Fibroblast of villous mesenchyme (primary cell): ENCODE measurements around the gene CRYBB3. TPM values are rescaled to one million over a fixed set of nuclear protein-coding genes. Genes with fewer than 3 reads are reported as not detected.

Experiments
- DNase-seq: peaks from one replicate; pipeline ENCODE4 v3.0.0-alpha.2; 2010; ENCODE audit warnings: low read depth
- H3K4me3 ChIP-seq: 2 replicates; pipeline ENCODE4 v1.5.1; 2011; ENCODE audit warnings: low read depth, mild to moderate bottlenecking, low read length
- CTCF ChIP-seq: IDR thresholded peaks from 2 replicates; pipeline ENCODE4 v1.5.1; 2012; ENCODE audit warnings: low read depth, mild to moderate bottlenecking, low read length; ENCODE audit not compliant: insufficient read depth
- total RNA-seq: library from RNA; depleted of rRNA; stranded (reverse); fragments of >200 nt; gene quantifications from 2 replicates; pipeline ENCODE4 v1.2.3, GENCODE V29; 2012

Gene CRYBB3
- total RNA-seq, 1 donor = not detected

DNA sequence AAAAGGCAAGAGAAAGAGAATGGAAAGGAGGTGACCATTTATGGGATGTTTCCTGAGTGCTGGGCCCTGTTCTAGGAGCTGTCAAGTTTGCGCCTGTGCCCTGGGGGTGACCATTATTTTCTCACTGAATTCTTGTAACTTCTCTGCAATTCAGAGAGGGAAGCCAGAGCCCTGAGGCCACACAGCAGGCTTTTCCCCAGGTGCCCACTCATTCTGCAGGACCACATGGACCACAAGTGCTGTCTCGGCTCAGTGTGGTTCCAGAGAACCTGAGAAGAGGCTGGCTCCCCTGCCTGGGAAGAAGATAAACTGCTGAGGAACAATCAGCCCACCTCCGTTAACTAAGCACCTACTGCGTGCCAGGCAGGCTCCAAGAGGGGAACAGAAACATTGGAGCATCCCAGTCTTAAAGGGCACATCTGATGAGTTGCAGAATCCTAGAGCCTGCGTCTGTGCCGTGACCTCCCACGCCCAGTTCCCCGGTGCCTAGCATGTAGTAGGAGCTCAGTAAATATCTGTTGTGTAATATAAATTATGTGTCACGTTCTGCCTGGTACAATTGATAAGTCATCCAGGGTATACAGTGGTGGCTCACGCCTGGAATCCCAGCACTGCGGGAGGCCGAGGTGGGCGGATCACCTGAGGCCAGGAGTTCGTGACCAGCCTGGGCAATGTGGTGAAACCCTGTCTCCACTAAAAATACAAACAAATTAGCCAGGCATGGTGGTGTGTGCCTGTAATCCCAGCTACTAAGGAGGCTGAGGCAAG is 31.6 kb upstream of the CRYBB3 start:
- H3K4me3 ChIP-seq = no peak overlapping the region
- no peak for DNase-seq
- no peak for TF ChIP-seq CTCF

DNA sequence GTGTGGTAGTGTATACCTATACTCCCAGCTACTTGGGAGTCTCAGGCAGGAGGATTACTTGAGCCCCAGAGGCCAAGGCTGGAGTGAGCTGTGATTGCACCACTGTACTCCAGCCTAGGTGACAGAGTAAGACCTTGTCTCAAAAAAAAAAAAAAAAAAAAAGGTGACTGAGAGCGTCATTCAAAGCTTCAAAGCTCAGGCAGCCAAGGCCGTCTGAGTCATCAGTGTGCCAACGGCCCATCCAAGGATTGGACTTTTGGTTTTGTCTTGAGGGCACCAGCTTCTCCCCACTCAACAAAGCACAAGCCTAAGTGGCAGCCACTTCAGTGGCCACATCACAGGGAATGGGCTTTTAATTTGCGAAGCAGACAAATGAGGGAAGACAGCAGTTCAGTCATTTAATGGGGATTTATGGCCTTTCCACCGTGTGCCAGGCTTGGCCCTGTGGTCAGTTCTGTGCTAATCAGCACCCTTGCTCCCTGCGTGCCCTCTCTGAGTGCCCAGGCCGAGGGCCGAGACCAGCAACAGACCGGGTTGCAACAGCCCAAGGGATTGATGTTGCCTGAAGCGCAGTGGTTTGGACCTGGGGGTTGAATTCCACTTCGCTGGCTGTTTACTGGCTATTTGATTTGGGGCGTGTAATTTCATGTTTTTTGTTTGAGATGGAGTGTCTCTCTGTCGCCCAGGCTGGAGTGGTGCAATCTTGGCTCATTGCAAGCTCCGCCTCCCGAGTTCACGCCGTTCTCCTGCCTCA is 30.2 kb upstream of the CRYBB3 start:
- no peak overlapping the region for H3K4me3 ChIP-seq
- TF ChIP-seq CTCF = no peak
- DNase-seq = no peak

DNA sequence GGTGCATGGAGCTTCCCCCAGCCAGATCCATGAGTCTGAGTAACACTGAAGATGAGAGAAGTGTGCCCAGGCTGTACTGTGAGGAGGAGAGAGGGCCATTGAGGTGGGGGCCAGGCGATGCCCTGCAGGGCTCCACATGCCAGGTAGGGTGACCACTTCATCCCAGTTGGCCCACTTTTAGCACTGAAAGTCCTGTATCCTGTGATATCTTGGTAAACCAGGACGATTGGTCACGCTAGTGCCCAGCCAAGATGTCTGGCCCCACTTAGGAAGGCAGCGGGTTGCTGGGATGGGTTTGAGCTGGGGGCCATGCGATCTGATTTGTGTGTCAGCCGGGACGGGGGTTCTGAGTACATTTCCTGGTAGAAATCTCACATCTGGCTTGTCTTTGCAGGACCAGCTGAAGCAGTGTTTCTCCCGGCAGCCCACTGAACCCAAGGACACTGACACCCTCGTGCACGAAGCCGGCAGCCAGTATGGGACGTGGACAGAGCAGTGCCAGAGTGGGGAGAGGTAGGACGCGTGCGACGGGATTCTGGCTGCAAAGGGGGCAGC is 29.2 kb upstream of the CRYBB3 start:
- no peak overlapping the region for H3K4me3 ChIP-seq
- no peak for DNase-seq
- TF ChIP-seq CTCF = no peak

GRCh38 chr22:25172153-25172552 is 27.5 kb upstream of the CRYBB3 start:
- DNase-seq = no peak
- TF ChIP-seq CTCF = no peak
- H3K4me3 ChIP-seq = no peak overlapping the region

DNA sequence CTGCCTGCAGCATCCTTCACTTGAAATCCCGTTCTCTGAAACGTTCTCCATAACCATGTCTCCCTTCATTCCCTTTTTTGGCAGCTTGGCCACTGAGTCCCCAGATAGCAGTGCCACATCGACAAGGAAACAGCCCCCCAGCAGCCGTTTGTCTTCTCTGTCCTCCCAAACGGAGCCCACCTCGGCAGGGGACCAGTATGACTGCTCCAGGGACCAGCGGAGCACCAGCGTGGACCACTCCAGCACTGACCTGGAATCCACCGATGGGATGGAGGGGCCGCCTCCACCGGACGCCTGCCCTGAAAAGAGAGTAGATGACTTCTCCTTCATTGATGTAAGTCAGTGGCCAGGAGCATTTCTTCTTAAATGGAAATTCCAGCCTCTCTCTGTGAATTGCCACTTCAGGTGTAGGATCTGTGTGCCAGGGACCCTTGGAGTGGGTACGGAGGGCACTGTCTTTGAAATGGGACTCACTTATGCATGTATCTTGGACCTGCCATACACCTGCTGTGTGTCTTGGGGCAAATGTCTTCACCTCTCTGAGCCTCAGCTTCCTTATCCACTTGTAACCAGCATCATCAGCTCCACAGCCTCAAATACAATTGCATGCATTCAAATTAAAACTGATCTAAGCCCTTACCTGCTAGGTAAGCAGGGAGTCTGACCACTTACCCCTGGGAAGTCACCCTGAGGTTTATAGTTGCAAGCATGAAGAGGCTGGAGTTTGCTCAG is 25.3 kb upstream of the CRYBB3 start:
- no peak for DNase-seq
- no peak for TF ChIP-seq CTCF
- H3K4me3 ChIP-seq = no peak overlapping the region

GRCh38 chr22:25174888-25175411 is 24.7 kb upstream of the CRYBB3 start:
- H3K4me3 ChIP-seq = no peak overlapping the region
- no peak for TF ChIP-seq CTCF
- no peak for DNase-seq
